Gastrocnemius medialis (tissue), 4 donors: ENCODE data around the gene LAMTOR2.
"Not testable (repeated sequence)": the region's sequence is repeated elsewhere in the genome, so short reads cannot be mapped to it uniquely, and the experiment has no call there.

Source experiments
- POLR2A ChIP-seq, 2 donors: fragments of 450-650 bp; IDR thresholded peaks; one replicate each; pipeline ENCODE4 v1.6.1; 2017; ENCODE audit warnings: antibody characterized with exemption in 2 of 2, mild to moderate bottlenecking in 2 of 2, moderate library complexity in 2 of 2
- TF ChIP-seq, protein P1 (sequence below), 5 experiments: fragments of 450-650 bp in 3 of 5; fragments of 200-600 bp in 2 of 5; sonication (generic) in 2 of 5; IDR thresholded peaks in 4 of 5; conservative IDR thresholded peaks in 1 of 5; 1 replicate in 4 of 5; 2 replicates in 1 of 5; pipeline ENCODE4 v1.5.1; 2016 to 2019; ENCODE audit warnings: antibody characterized with exemption in 5 of 5, mild to moderate bottlenecking in 3 of 5, moderate library complexity in 3 of 5

DNA sequence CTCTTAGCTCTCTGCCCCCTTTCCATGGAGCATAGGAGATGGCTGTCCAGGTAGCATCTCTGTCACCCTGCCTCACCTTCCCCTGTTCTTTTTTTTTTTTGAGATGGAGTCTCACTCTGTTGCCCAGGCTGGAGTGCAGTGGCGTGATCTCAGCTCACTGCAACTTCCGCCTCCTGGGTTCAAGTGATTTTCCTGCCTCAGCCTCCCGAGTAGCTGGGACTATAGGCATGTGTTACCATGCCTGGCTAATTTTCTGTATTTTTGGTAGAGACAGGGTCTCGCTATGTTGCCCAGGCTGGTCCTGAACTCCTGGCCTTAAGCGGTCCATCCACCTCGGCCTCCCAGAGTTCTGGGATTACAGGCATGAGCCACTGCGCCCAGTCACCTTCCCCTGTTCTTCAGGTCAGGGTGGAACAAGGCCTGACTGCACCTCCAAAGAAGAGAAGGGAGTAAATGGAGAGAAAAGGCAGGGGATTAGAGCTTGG lies 16.8 kb downstream of the LAMTOR2 start:
- TF ChIP-seq, protein P1, sequence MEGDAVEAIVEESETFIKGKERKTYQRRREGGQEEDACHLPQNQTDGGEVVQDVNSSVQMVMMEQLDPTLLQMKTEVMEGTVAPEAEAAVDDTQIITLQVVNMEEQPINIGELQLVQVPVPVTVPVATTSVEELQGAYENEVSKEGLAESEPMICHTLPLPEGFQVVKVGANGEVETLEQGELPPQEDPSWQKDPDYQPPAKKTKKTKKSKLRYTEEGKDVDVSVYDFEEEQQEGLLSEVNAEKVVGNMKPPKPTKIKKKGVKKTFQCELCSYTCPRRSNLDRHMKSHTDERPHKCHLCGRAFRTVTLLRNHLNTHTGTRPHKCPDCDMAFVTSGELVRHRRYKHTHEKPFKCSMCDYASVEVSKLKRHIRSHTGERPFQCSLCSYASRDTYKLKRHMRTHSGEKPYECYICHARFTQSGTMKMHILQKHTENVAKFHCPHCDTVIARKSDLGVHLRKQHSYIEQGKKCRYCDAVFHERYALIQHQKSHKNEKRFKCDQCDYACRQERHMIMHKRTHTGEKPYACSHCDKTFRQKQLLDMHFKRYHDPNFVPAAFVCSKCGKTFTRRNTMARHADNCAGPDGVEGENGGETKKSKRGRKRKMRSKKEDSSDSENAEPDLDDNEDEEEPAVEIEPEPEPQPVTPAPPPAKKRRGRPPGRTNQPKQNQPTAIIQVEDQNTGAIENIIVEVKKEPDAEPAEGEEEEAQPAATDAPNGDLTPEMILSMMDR (IDR thresholded peaks at IDR 0.05 in 4 of 5, conservative IDR thresholded peaks at IDR 0.05 in 1 of 5): not testable (repeated sequence)
- not testable (repeated sequence) for TF ChIP-seq POLR2A (IDR thresholded peaks at IDR 0.05)
